Breast epithelium (tissue), 3 donors: Measurements from ENCODE around the gene SOS2.

Experiments used
- POLR2A ChIP-seq: fragments of 450-650 bp; IDR thresholded peaks from one replicate; pipeline ENCODE4 v1.6.1; 2016; ENCODE audit warnings: antibody characterized with exemption, mild to moderate bottlenecking, moderate library complexity
- POLR2AphosphoS5 ChIP-seq, 3 donors: sonication (generic); formaldehyde crosslinking; IDR thresholded peaks; one replicate each; pipeline ENCODE4 v1.6.1; 2017; ENCODE audit warnings: antibody characterized with exemption in 3 of 3
- TF ChIP-seq, protein P1 (sequence below), 3 donors: fragments of 450-650 bp; IDR thresholded peaks; one replicate each; pipeline ENCODE4 v1.5.1; 2016 to 2017; ENCODE audit warnings: antibody characterized with exemption in 3 of 3, mild to moderate bottlenecking in 3 of 3, moderate library complexity in 3 of 3

DNA sequence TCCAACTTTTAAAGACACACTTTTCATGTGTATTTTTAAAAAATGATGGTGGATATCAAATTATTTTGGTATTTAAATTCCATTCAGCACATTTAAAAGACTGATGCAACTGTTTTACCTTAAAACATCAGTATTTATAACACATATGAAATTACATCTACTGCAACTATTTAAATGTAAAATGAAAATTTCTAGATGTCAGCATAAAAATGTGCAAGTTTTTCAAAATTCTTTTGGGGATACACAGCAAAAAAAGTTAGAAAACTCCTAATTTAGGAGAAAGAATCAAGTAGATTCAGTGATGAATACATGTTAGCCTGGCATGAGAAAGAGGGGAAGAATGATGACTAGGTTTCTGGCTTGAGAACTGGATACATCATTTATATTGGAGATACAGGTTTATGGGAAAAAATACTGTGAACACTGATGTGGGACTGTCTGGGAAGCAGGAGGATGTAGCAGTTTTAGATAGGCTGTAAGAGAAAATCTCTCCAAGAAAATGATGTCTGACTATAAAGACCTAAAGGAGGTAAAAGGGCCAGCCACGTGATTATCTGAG lies 9.2 kb downstream of the SOS2 start:
- TF ChIP-seq POLR2A (no peak), POLR2AphosphoS5 (IDR thresholded peaks at IDR 0.05) (no peak)
- TF ChIP-seq, protein P1, sequence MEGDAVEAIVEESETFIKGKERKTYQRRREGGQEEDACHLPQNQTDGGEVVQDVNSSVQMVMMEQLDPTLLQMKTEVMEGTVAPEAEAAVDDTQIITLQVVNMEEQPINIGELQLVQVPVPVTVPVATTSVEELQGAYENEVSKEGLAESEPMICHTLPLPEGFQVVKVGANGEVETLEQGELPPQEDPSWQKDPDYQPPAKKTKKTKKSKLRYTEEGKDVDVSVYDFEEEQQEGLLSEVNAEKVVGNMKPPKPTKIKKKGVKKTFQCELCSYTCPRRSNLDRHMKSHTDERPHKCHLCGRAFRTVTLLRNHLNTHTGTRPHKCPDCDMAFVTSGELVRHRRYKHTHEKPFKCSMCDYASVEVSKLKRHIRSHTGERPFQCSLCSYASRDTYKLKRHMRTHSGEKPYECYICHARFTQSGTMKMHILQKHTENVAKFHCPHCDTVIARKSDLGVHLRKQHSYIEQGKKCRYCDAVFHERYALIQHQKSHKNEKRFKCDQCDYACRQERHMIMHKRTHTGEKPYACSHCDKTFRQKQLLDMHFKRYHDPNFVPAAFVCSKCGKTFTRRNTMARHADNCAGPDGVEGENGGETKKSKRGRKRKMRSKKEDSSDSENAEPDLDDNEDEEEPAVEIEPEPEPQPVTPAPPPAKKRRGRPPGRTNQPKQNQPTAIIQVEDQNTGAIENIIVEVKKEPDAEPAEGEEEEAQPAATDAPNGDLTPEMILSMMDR (IDR thresholded peaks at IDR 0.05) = no peak
